IPS-20b (cell line): ENCODE data around the gene SLC25A22.

Experiments
- H3K27ac ChIP-seq: one replicate; pipeline ENCODE4 v1.5.1; 2013; ENCODE audit warnings: low read length
- H3K27me3 ChIP-seq: 2 replicates; pipeline ENCODE4 v1.6.1; 2013; ENCODE audit warnings: mild to moderate bottlenecking, low read length, inconsistent platforms; ENCODE audit not compliant: insufficient read depth
- H3K36me3 ChIP-seq: 2 replicates; pipeline ENCODE4 v1.6.1; 2013; ENCODE audit warnings: low read depth, mild to moderate bottlenecking, inconsistent platforms, low read length, moderate library complexity; ENCODE audit not compliant: insufficient read depth
- H3K4me1 ChIP-seq: 2 replicates; pipeline ENCODE4 v1.6.1; 2013; ENCODE audit warnings: mild to moderate bottlenecking, control low read depth, inconsistent platforms, low read length, moderate library complexity; ENCODE audit not compliant: insufficient read depth
- H3K4me3 ChIP-seq: 2 replicates; pipeline ENCODE4 v1.5.1; 2013; ENCODE audit warnings: mild to moderate bottlenecking, low read length, inconsistent platforms
- H3K9ac ChIP-seq: 2 replicates; pipeline ENCODE4 v1.6.1; 2013; ENCODE audit warnings: low read depth, mild to moderate bottlenecking, inconsistent platforms, low read length, moderate library complexity
- H3K9me3 ChIP-seq: 2 replicates; pipeline ENCODE4 v1.6.1; 2013; ENCODE audit warnings: mild to moderate bottlenecking, low read depth, low read length, inconsistent platforms; ENCODE audit not compliant: insufficient read depth

SLC25A22 gene

GRCh38 chr11:770642-771616 is 27.2 kb downstream of the SLC25A22 start:
- Histone ChIP-seq H3K4me1 (peaks cover 6% of the 10 kb centered on the region), H3K9me3 (no peaks in the 10 kb centered on the region), H3K27me3 (no peaks in the 10 kb centered on the region), H3K9ac (no peak overlapping the region), H3K4me3 (no peak overlapping the region), H3K36me3 (peaks cover 46% of the 10 kb centered on the region), H3K27ac (no peak overlapping the region)

- H3K27me3 ChIP-seq: no peaks in the 10 kb centered on the region
- no peak overlapping the region for H3K9ac ChIP-seq
- peaks cover 53% of the 10 kb centered on the region for H3K36me3 ChIP-seq
- H3K4me3 ChIP-seq: no peak overlapping the region
- no peaks in the 10 kb centered on the region; the same call in 1 of the 2 replicates for H3K4me1 ChIP-seq
- H3K9me3 ChIP-seq: no peaks in the 10 kb centered on the region
- H3K27ac ChIP-seq: no peak overlapping the region
Measured at GRCh38 chr11:769887-770641, 28.0 kb downstream of the SLC25A22 start.

GRCh38 chr11:767238-767637 is 30.8 kb downstream of the SLC25A22 start:
- Histone ChIP-seq H3K9ac (no peak overlapping the region), H3K4me3 (no peak overlapping the region), H3K27ac (no peak overlapping the region), H3K27me3 (no peaks in the 10 kb centered on the region), H3K36me3 (peaks cover 67% of the 10 kb centered on the region), H3K9me3 (no peaks in the 10 kb centered on the region), H3K4me1 (no peaks in the 10 kb centered on the region)

GRCh38 chr11:766936-767210 is 31.2 kb downstream of the SLC25A22 start:
- H3K27ac ChIP-seq: no peak overlapping the region
- peaks cover 71% of the 10 kb centered on the region for H3K36me3 ChIP-seq
- H3K4me3 ChIP-seq: no peak overlapping the region
- H3K9me3 ChIP-seq: no peaks in the 10 kb centered on the region
- no peaks in the 10 kb centered on the region for H3K27me3 ChIP-seq
- H3K9ac ChIP-seq: no peak overlapping the region
- H3K4me1 ChIP-seq: no peaks in the 10 kb centered on the region

- no peaks in the 10 kb centered on the region for H3K27me3 ChIP-seq
- no peak overlapping the region for H3K4me3 ChIP-seq
- H3K9ac ChIP-seq: no peak overlapping the region
- no peaks in the 10 kb centered on the region for H3K4me1 ChIP-seq
- H3K36me3 ChIP-seq: peaks cover 74% of the 10 kb centered on the region
- no peak overlapping the region for H3K27ac ChIP-seq
- no peaks in the 10 kb centered on the region for H3K9me3 ChIP-seq
Measured at GRCh38 chr11:766106-766935, 31.8 kb downstream of the SLC25A22 start.

GRCh38 chr11:765802-766091 is 32.3 kb downstream of the SLC25A22 start:
- Histone ChIP-seq H3K4me3 (no peak overlapping the region), H3K4me1 (no peaks in the 10 kb centered on the region), H3K9ac (no peak overlapping the region), H3K27ac (no peak overlapping the region), H3K9me3 (no peaks in the 10 kb centered on the region), H3K36me3 (peaks cover 74% of the 10 kb centered on the region), H3K27me3 (no peaks in the 10 kb centered on the region)

GRCh38 chr11:765025-765801 is 32.9 kb downstream of the SLC25A22 start:
- H3K9me3 ChIP-seq: no peaks in the 10 kb centered on the region
- H3K27me3 ChIP-seq: no peaks in the 10 kb centered on the region
- H3K9ac ChIP-seq: no peak overlapping the region
- peaks cover 74% of the 10 kb centered on the region for H3K36me3 ChIP-seq
- no peak overlapping the region for H3K27ac ChIP-seq
- no peak overlapping the region for H3K4me3 ChIP-seq
- no peaks in the 10 kb centered on the region for H3K4me1 ChIP-seq

- H3K27me3 ChIP-seq: no peaks in the 10 kb centered on the region
- H3K4me1 ChIP-seq: no peaks in the 10 kb centered on the region
- H3K36me3 ChIP-seq: peaks cover 76% of the 10 kb centered on the region
- no peaks in the 10 kb centered on the region for H3K9me3 ChIP-seq
- H3K9ac ChIP-seq: no peak overlapping the region
- no peak overlapping the region for H3K27ac ChIP-seq
- H3K4me3 ChIP-seq: no peak overlapping the region
Measured at GRCh38 chr11:764322-765024, 33.6 kb downstream of the SLC25A22 start.

- Histone ChIP-seq H3K27ac (no peak overlapping the region), H3K4me3 (no peak overlapping the region), H3K9me3 (no peaks in the 10 kb centered on the region), H3K27me3 (no peaks in the 10 kb centered on the region), H3K9ac (no peak overlapping the region), H3K36me3 (peaks cover 83% of the 10 kb centered on the region), H3K4me1 (no peaks in the 10 kb centered on the region)
Measured at GRCh38 chr11:763549-764321, 34.3 kb downstream of the SLC25A22 start.

GRCh38 chr11:763073-763463 is 35.0 kb downstream of the SLC25A22 start:
- Histone ChIP-seq H3K9ac (no peak overlapping the region), H3K4me3 (no peak overlapping the region), H3K27ac (no peak overlapping the region), H3K36me3 (peaks cover 90% of the 10 kb centered on the region), H3K27me3 (no peaks in the 10 kb centered on the region), H3K9me3 (no peaks in the 10 kb centered on the region), H3K4me1 (no peaks in the 10 kb centered on the region)
